K562 (cell line): ENCODE measurements around the gene SUMO3. TPM values are rescaled to one million over a fixed set of nuclear protein-coding genes. Genes with fewer than 3 reads are reported as not detected.

Experiments
- CBFA2T2 ChIP-seq: fragments of 450-650 bp; conservative IDR thresholded peaks from 2 replicates; pipeline ENCODE4 v1.6.1; 2017; ENCODE audit warnings: mild to moderate bottlenecking
- ETV1 ChIP-seq: fragments of 450-650 bp; conservative IDR thresholded peaks from 2 replicates; pipeline ENCODE4 v1.6.1; 2016; ENCODE audit warnings: missing genetic modification characterization, control low read depth, low read depth, missing compliant biosample characterization
- ETV5 ChIP-seq: sonication (generic); formaldehyde crosslinking; IDR thresholded peaks from 2 replicates; pipeline ENCODE4 v1.4.0; 2020; ENCODE audit warnings: low read depth, mild to moderate bottlenecking, missing genetic modification reagents
- GABPA ChIP-seq: fragments of 200-800 bp; sonication (Bioruptor generic); conservative IDR thresholded peaks from 2 replicates; pipeline ENCODE4 v1.6.1; 2016; ENCODE audit warnings: low read depth, missing genetic modification characterization, missing compliant biosample characterization
- HDAC1 ChIP-seq, 2 experiments: fragments of 450-650 bp; IDR thresholded peaks; 2 replicates each; pipeline ENCODE4 v1.6.1; 2016 to 2017; ENCODE audit warnings: inconsistent platforms in 1 of 2, mild to moderate bottlenecking in 1 of 2, moderate library complexity in 1 of 2
- HSF4 ChIP-seq: fragments of 250-450 bp; sonication (Bioruptor Pico); IDR thresholded peaks from 2 replicates; pipeline ENCODE4 v2.1.2; 2022; ENCODE audit warnings: mild to moderate bottlenecking, moderate library complexity, borderline replicate concordance
- KAT8 ChIP-seq: fragments of 450-650 bp; IDR thresholded peaks from 2 replicates; pipeline ENCODE4 v1.6.1; 2016; ENCODE audit warnings: low read depth, mild to moderate bottlenecking
- MAFF ChIP-seq: IDR thresholded peaks from 2 replicates; pipeline ENCODE4 v1.6.1; 2012; ENCODE audit warnings: low read length, improper control_type of control experiment
- PPARD ChIP-seq: fragments of 250-450 bp; sonication (Bioruptor Pico); IDR thresholded peaks from 2 replicates; pipeline ENCODE4 v1.8.0; 2022; ENCODE audit warnings: inconsistent platforms, mild to moderate bottlenecking, moderate library complexity
- RFX1 ChIP-seq: fragments of 450-650 bp; IDR thresholded peaks from 2 replicates; pipeline ENCODE4 v1.6.1; 2016; ENCODE audit warnings: mild to moderate bottlenecking, moderate library complexity
- RNF2 ChIP-seq: sonication (generic); IDR thresholded peaks from 2 replicates; pipeline ENCODE4 v1.6.1; 2016
- SMAD1 ChIP-seq: fragments of 150-350 bp; IDR thresholded peaks from 2 replicates; pipeline ENCODE4 v1.6.1; 2014; ENCODE audit warnings: low read length, low read depth; ENCODE audit not compliant: partially characterized antibody
- TCF3 ChIP-seq: sonication (generic); formaldehyde crosslinking; IDR thresholded peaks from 2 replicates; pipeline ENCODE4 v1.4.0; 2020; ENCODE audit warnings: mild to moderate bottlenecking, missing genetic modification reagents
- YBX1 ChIP-seq: fragments of 450-650 bp; IDR thresholded peaks from 2 replicates; pipeline ENCODE4 v1.7.1; 2016; ENCODE audit warnings: mild to moderate bottlenecking
- ZBTB11 ChIP-seq, 3 experiments: fragments of 200-800 bp in 1 of 3; fragments of 250-450 bp in 1 of 3; fragments of 450-650 bp in 1 of 3; sonication (Bioruptor Pico) in 1 of 3; sonication (Bioruptor generic) in 1 of 3; formaldehyde crosslinking in 1 of 3; IDR thresholded peaks; 2 replicates each; pipeline versions ENCODE4 v1.6.1 to v1.8.0; 2016 to 2022; ENCODE audit warnings: mild to moderate bottlenecking in 2 of 3, missing genetic modification characterization in 2 of 3, missing compliant biosample characterization in 1 of 3, moderate library complexity in 1 of 3
- ZFP36 ChIP-seq: fragments of 150-350 bp; IDR thresholded peaks from 2 replicates; pipeline ENCODE4 v1.6.1; 2018; ENCODE audit warnings: low read length, low read depth; ENCODE audit not compliant: partially characterized antibody
- ZKSCAN1 ChIP-seq: fragments of 150-350 bp; IDR thresholded peaks from 2 replicates; pipeline ENCODE4 v1.6.1; 2016; ENCODE audit warnings: low read depth, low read length
- ZNF146 ChIP-seq: IDR thresholded peaks from one replicate; pipeline ENCODE4 v1.6.1; 2018; ENCODE audit warnings: missing compliant biosample characterization; ENCODE audit not compliant: unreplicated experiment
- ZNF583 ChIP-seq: fragments of 250-450 bp; sonication (Bioruptor Pico); IDR thresholded peaks from 2 replicates; pipeline ENCODE4 v1.4.0; 2020
- polyA plus RNA-seq, 8 experiments: library from polyadenylated mRNA; depleted of rRNA in 4 of 8; stranded (reverse) in 5 of 8; unstranded in 3 of 8; fragments of >200 nt; fragmentation: Nextera tagmentation in 2 of 8; fragmentation: Illumina TruSeq in 1 of 8; extraction: Ambion mirVana in 2 of 8; extraction: Trizol in 1 of 8; gene quantifications; 2 replicates each; pipeline versions ENCODE4 v1.2.1 to v1.2.3, GENCODE V29; 2011 to 2014; ENCODE audit warnings: inconsistent platforms in 1 of 8, missing spikeins in 1 of 8
- total RNA-seq, 7 experiments: library from RNA; depleted of rRNA in 6 of 7; stranded (reverse); fragments of >200 nt in 6 of 7; fragmentation: Illumina TruSeq in 2 of 7; extraction: Trizol in 2 of 7; gene quantifications; 2 replicates each; pipeline versions ENCODE4 v1.2.1 to v1.2.3, GENCODE V29; 2011 to 2021; ENCODE audit warnings: low replicate concordance in 1 of 7
- TF ChIP-seq, protein P1 (sequence below): fragments of 250-450 bp; sonication (Bioruptor Pico); IDR thresholded peaks from 2 replicates; pipeline ENCODE4 v1.8.0; 2022; ENCODE audit warnings: inconsistent platforms
- TF ChIP-seq, protein P2 (sequence below): fragments of 250-450 bp; sonication (Bioruptor Pico); IDR thresholded peaks from 2 replicates; pipeline ENCODE4 v1.8.0; 2021; ENCODE audit warnings: mild to moderate bottlenecking, moderate library complexity
- TF ChIP-seq, protein P3 (sequence below): sonication (generic); formaldehyde crosslinking; IDR thresholded peaks from 2 replicates; pipeline ENCODE4 v1.8.0; 2022; ENCODE audit warnings: missing genetic modification reagents, mild to moderate bottlenecking, borderline replicate concordance

Gene SUMO3
- total and polyA plus RNA-seq, 9 of the 15 experiments (the other 6 are each of a cell fraction or from before 2014, with no cell fraction given) = 13.9 to 143 (median 113) TPM

GRCh38 chr21:44834951-44835646 lies 17.2 kb upstream of the SUMO3 start (continued):
- TF ChIP-seq ZNF583 (CRISPR knock-in tag) = no peak
- TF ChIP-seq ZBTB11 (CRISPR knock-in tag; IDR thresholded peaks at IDR 0.05) = peak in 2 of 3 experiments; percentile 18 to 68; a peak in 1 of 6 replicates
- TF ChIP-seq GABPA (tag) = peak; percentile 66
- TF ChIP-seq, protein P1, sequence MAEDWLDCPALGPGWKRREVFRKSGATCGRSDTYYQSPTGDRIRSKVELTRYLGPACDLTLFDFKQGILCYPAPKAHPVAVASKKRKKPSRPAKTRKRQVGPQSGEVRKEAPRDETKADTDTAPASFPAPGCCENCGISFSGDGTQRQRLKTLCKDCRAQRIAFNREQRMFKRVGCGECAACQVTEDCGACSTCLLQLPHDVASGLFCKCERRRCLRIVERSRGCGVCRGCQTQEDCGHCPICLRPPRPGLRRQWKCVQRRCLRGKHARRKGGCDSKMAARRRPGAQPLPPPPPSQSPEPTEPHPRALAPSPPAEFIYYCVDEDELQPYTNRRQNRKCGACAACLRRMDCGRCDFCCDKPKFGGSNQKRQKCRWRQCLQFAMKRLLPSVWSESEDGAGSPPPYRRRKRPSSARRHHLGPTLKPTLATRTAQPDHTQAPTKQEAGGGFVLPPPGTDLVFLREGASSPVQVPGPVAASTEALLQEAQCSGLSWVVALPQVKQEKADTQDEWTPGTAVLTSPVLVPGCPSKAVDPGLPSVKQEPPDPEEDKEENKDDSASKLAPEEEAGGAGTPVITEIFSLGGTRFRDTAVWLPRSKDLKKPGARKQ (CRISPR knock-in tag) = no peak
- TF ChIP-seq HSF4 (CRISPR knock-in tag) = no peak
- no peak for TF ChIP-seq YBX1
- no peak for TF ChIP-seq MAFF
- no peak for TF ChIP-seq RFX1
- TF ChIP-seq ZNF146 (CRISPR knock-in tag) = no peak
- TF ChIP-seq PPARD (CRISPR knock-in tag) = no peak
- TF ChIP-seq, protein P2, sequence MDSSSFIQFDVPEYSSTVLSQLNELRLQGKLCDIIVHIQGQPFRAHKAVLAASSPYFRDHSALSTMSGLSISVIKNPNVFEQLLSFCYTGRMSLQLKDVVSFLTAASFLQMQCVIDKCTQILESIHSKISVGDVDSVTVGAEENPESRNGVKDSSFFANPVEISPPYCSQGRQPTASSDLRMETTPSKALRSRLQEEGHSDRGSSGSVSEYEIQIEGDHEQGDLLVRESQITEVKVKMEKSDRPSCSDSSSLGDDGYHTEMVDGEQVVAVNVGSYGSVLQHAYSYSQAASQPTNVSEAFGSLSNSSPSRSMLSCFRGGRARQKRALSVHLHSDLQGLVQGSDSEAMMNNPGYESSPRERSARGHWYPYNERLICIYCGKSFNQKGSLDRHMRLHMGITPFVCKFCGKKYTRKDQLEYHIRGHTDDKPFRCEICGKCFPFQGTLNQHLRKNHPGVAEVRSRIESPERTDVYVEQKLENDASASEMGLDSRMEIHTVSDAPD = no peak
- peak; percentile 17 for TF ChIP-seq SMAD1
- peak; percentile 90; the same call in 1 of the 2 replicates for TF ChIP-seq RNF2
- TF ChIP-seq ZFP36 = no peak
- TF ChIP-seq ETV5 (CRISPR knock-in tag) = peak; percentile 98
- peak; percentile 23; the same call in 1 of the 2 replicates for TF ChIP-seq CBFA2T2
- peak in 1 of 2 experiments; percentile 57; a peak in 1 of 4 replicates for TF ChIP-seq HDAC1 (IDR thresholded peaks at IDR 0.05)
- peak; percentile 59 for TF ChIP-seq TCF3 (CRISPR knock-in tag)
- TF ChIP-seq KAT8 = no peak
- 0 out of 2 replicates have a peak, but pooled peaks have one; percentile 18 for TF ChIP-seq ZKSCAN1
- peak; percentile 98 for TF ChIP-seq ETV1 (tag)
- TF ChIP-seq, protein P3, sequence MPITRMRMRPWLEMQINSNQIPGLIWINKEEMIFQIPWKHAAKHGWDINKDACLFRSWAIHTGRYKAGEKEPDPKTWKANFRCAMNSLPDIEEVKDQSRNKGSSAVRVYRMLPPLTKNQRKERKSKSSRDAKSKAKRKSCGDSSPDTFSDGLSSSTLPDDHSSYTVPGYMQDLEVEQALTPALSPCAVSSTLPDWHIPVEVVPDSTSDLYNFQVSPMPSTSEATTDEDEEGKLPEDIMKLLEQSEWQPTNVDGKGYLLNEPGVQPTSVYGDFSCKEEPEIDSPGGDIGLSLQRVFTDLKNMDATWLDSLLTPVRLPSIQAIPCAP = no peak
